Ectodermal cell (in vitro differentiated cells): ENCODE measurements around the gene JAK2.

Source experiments
- H3K27ac ChIP-seq: 2 replicates; pipeline ENCODE4 v1.7.0; 2013; ENCODE audit warnings: mild to moderate bottlenecking, low read depth, low read length; ENCODE audit not compliant: insufficient read depth, poor library complexity, severe bottlenecking
- H3K27me3 ChIP-seq: 2 replicates; pipeline ENCODE4 v1.7.0; 2013; ENCODE audit warnings: mild to moderate bottlenecking, low read length; ENCODE audit not compliant: insufficient read depth, control insufficient read depth, poor library complexity, severe bottlenecking
- H3K36me3 ChIP-seq: one replicate; pipeline ENCODE4 v1.7.0; 2013; ENCODE audit warnings: low read length; ENCODE audit not compliant: control insufficient read depth, insufficient read depth
- H3K4me1 ChIP-seq: one replicate; pipeline ENCODE4 v1.7.0; 2013; ENCODE audit warnings: low read length; ENCODE audit not compliant: control insufficient read depth, insufficient read depth
- H3K4me3 ChIP-seq: 2 replicates; pipeline ENCODE4 v1.7.0; 2013; ENCODE audit warnings: low read depth, low read length, control low read depth; ENCODE audit not compliant: insufficient read depth
- H3K9me3 ChIP-seq: 2 replicates; pipeline ENCODE4 v1.7.0; 2013; ENCODE audit warnings: mild to moderate bottlenecking, low read length, moderate library complexity; ENCODE audit not compliant: control insufficient read depth
- WGBS, 2 experiments: methylation state at CpG; one replicate each; pipeline ENCODE4 v1.1.7; 2013; ENCODE audit warnings: missing lambda C conversion rate in 2 of 2; 5-methylcytosine and 5-hydroxymethylcytosine counted together

Gene JAK2

DNA sequence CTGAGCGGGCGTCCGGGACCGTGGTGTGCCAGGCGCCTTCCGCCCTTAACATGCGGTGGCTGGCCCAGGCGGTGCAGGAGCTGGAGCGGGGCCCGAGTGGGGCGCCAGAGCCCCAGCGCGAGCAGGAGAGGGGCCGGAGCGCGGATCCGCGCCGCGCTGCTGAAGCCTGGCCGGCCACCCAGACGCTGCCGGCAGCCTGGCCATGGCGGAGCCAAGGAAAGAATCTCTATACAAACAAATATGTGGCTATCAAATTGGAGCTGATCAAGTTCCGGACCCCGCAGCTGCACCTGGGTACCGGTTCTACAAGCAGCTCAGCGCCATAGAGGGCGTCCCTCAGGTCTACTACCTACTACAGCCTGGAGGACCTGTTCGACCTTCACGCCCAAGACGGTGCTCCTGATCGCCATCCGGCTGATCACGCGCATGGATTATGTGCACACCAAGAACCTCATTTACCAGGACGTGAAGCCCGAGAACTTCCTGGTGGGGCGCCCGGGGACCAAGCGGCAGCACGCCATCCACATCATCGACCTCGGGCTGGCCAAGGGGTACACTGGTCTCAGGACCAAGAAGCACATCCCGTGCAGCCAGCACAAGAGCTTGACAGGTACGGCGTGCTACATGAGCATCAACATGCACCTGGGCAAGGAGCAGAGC lies 55.8 kb downstream of the JAK2 start:
- no peak overlapping the region for H3K4me3 ChIP-seq

DNA sequence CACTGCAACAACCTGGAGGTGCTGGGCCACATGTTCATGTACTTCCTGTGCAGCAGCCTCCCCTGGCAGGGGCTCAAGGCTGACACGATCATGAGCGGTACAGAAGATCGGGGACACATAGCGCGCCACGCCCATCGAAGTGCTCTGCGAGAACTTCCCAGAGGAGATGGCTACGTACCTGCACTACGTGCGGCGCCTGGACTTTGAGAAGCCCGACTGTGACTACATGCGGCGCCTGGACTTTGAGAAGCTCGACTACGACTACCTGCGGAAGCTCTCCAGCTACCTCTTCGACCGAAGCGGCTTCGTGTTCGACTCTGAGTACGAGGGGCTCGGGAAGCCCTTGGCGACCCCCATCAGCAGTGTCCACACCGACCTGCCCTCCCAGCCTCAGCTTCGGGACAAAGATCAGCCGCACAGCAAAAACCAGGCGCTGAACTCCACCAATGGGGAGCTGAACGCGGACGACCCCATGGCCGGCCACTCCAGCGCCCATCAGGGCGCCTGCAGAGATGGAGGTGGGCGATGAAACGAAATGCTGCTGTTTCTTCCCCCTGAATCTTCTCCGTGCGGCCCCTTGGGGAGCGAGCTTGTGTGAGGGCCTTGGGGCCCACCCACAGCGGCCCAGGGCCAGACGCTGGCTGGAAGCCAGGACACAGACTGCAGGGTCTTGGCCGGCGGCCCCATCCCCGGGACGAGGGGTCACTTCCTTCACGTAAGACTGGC lies 56.5 kb downstream of the JAK2 start:
- H3K4me1 ChIP-seq = no peaks in the 10 kb centered on the region
- H3K27me3 ChIP-seq = no peaks in the 10 kb centered on the region
- H3K9me3 ChIP-seq = no peaks in the 10 kb centered on the region
- H3K4me3 ChIP-seq = no peak overlapping the region
- 94 to 95% methylated on average over 48 of the region's 48 CpGs for WGBS, 2 experiments
- no peak overlapping the region for H3K27ac ChIP-seq
- H3K36me3 ChIP-seq = peaks cover 4% of the 10 kb centered on the region

More for the DNA sequence above, 55.8 kb downstream of the JAK2 start:
- Histone ChIP-seq H3K27ac (no peak overlapping the region), H3K27me3 (no peaks in the 10 kb centered on the region), H3K9me3 (no peaks in the 10 kb centered on the region), H3K4me1 (no peaks in the 10 kb centered on the region), H3K36me3 (peaks cover 4% of the 10 kb centered on the region)
- WGBS, 2 experiments = 92 to 94% methylated on average over 47 of the region's 47 CpGs

DNA sequence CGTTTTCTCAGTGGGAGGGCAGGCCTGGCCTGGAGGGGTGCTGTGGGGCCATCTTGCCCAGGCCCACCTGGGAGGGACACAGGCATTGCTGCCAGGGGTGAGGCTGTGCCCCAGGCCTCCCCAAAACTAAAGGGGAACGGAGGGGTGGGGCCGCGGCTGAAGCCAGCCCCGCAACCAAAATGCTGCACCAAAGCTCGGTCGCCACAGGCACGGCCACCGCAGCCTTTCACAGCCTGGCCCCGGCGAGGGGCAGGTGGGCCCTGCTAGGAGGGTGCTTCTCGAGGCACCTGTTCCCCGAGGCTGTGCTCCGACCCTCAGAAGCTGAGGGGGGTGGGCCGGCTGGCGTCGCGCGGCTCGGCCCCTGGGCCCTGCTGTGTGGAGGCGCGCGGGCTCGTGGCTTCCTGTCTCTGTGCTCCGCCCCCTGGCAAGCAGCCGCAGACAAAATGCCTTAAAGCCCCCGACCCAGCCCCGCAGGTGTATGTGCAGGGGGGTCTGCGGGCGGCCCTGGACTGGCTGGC lies 57.6 kb downstream of the JAK2 start:
- no peaks in the 10 kb centered on the region for H3K4me1 ChIP-seq
- no peak overlapping the region for H3K4me3 ChIP-seq
- 90 to 92% methylated on average over 30 of the region's 30 CpGs for WGBS, 2 experiments
- no peaks in the 10 kb centered on the region for H3K9me3 ChIP-seq
- H3K27ac ChIP-seq = no peak overlapping the region
- peaks cover 4% of the 10 kb centered on the region for H3K36me3 ChIP-seq
- H3K27me3 ChIP-seq = no peaks in the 10 kb centered on the region

DNA sequence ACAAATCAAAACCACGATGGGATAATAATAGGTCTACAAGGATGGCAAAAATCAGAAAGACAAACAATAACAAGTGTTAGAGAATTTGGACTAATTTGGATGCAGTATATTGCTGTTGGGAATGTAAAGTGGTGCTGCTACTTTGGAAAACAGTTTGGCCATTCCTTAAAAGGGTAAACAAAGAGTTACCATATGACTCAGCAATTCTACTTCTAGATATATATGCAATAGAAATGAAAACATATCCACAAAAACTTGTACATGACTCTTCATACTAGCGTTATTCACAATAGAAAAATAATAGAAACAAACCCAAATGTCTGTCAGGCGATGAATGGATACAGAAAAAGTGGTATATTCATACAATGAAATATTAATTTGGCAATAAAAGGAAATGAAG lies 58.3 kb downstream of the JAK2 start:
- H3K4me3 ChIP-seq = no peak overlapping the region
- H3K27me3 ChIP-seq = no peaks in the 10 kb centered on the region
- no peaks in the 10 kb centered on the region for H3K9me3 ChIP-seq
- H3K27ac ChIP-seq = no peak overlapping the region
- H3K4me1 ChIP-seq = no peaks in the 10 kb centered on the region
- WGBS, 2 experiments = 93 to 100% methylated on average over 2 to 3 of the region's 3 CpGs
- H3K36me3 ChIP-seq = peaks cover 4% of the 10 kb centered on the region

DNA sequence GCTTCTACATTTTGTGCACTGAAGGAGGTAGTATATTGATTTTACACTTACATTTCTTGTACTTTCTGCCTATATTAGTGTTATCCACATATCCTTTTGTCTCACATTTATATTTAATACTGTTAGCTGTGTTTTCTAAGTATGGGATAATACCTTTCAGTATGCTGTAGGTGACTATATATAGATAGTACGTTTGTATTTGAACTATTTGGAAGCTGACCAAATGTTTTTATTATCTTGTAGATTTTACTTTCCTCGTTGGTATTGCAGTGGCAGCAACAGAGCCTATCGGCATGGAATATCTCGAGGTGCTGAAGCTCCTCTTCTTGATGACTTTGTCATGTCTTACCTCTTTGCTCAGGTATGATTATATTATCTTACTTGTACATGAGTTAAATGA lies 59.1 kb downstream of the JAK2 start:
- Histone ChIP-seq H3K27me3 (no peaks in the 10 kb centered on the region), H3K4me3 (no peak overlapping the region), H3K36me3 (peaks cover 4% of the 10 kb centered on the region), H3K4me1 (no peaks in the 10 kb centered on the region), H3K9me3 (no peaks in the 10 kb centered on the region), H3K27ac (no peak overlapping the region)
- WGBS, 2 experiments = 84 to 95% methylated on average over 4 of the region's 4 CpGs

DNA sequence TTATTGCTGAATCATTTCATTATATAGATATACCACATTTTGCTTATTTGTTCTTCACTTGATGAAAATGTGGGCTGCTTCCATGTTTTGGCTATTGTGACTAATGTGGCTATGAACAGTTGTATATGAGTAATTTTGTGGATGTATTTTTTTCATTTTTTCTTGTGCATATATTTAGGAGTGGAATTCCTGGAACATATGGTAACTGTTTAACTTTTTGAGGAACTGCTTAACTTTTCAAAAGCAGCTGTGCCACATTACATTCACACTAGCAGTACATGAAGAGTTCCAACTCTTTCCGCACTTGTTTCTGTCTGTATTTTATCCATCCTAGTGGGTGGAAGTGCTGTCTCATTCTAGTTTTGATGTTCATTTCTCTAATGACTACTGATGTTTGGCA lies 67.8 kb downstream of the JAK2 start:
- Histone ChIP-seq H3K27me3 (no peaks in the 10 kb centered on the region), H3K36me3 (no peaks in the 10 kb centered on the region), H3K4me3 (no peak overlapping the region), H3K27ac (no peak overlapping the region), H3K9me3 (no peaks in the 10 kb centered on the region), H3K4me1 (no peaks in the 10 kb centered on the region)
- 71 to 100% methylated on average over 1 of the region's 1 CpG for WGBS, 2 experiments

DNA sequence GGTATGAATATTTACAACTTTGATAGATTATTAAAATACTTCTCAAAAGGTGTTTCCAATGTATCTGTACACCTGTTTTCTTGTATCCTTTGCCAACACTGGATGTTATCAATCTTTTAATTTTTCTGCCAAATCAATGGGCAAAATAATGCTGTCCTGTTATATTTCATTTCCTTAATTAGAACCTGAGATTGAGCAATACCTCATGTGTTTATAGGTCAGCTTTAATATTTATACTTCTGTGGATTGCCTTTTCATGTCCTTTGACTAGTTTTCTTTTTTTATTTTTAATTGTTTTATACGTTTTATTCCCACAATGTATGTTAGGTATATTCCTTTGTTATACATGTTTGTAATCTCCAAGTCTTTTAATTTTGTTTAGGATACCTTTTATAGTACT lies 77.6 kb downstream of the JAK2 start:
- Histone ChIP-seq H3K36me3 (no peaks in the 10 kb centered on the region), H3K4me3 (no peak overlapping the region), H3K27me3 (no peaks in the 10 kb centered on the region), H3K4me1 (no peaks in the 10 kb centered on the region), H3K27ac (no peak overlapping the region), H3K9me3 (no peaks in the 10 kb centered on the region)
- WGBS, 2 experiments = no CpG with 5 or more reads among the region's 1 CpG

DNA sequence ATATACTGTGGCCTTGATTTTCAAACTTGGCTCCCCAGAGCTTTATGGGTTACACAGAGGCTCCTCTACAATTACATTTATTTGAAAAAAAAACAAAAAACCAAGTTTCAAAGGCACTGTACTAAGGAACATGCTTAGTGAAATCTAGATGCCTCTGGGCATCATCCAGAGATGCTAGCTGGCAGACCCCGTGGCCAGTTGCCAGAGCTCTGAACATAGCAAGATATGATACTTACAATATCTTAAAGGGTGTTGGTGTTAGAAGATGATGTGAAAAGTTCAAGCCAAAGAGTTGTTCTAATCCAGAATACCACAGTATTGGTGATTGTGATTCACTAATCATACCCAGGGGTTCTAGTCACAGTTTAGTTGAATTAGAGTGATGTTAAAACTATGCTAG lies 87.8 kb downstream of the JAK2 start:
- H3K27me3 ChIP-seq = no peaks in the 10 kb centered on the region
- H3K4me3 ChIP-seq = no peak overlapping the region
- no peaks in the 10 kb centered on the region for H3K36me3 ChIP-seq
- no peaks in the 10 kb centered on the region for H3K4me1 ChIP-seq
- 89 to 91% methylated on average over 1 of the region's 1 CpG for WGBS, 2 experiments
- H3K27ac ChIP-seq = no peak overlapping the region
- H3K9me3 ChIP-seq = no peaks in the 10 kb centered on the region

DNA sequence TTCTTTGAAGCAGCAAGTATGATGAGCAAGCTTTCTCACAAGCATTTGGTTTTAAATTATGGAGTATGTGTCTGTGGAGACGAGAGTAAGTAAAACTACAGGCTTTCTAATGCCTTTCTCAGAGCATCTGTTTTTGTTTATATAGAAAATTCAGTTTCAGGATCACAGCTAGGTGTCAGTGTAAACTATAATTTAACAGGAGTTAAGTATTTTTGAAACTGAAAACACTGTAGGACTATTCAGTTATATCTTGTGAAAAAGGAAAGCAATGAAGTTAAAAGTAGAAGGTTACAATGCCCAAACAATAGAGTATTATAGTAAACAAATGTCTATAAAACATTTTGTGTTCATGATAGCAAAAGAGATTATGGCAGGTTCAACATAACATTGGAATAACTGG lies 88.6 kb downstream of the JAK2 start:
- no peak overlapping the region for H3K27ac ChIP-seq
- no peaks in the 10 kb centered on the region for H3K9me3 ChIP-seq
- no peak overlapping the region for H3K4me3 ChIP-seq
- 90 to 100% methylated on average over 1 of the region's 1 CpG for WGBS, 2 experiments
- H3K27me3 ChIP-seq = no peaks in the 10 kb centered on the region
- H3K4me1 ChIP-seq = no peaks in the 10 kb centered on the region
- no peaks in the 10 kb centered on the region for H3K36me3 ChIP-seq

DNA sequence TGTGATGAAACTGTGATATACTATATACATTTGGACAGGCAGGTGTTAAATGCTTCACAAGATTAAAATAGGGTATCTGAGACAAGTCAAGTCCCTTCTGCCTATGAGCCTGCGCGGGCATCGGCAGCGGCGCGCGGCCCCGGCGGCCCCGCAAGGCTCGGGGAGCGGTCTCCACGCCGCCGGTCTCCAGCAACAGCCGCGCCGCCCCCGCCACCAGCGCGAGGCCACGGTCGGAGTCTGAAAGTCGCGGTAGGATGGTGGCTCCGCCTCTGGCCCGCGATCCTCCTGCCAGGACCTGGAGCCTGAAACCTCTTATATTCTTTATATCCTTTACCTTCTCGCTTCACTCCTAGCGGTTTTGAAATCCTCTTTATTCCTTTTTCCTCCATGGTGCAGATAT lies 100.9 kb downstream of the JAK2 start:
- H3K27ac ChIP-seq = no peak overlapping the region
- 96% methylated on average over 30 of the region's 30 CpGs for WGBS, 2 experiments
- no peaks in the 10 kb centered on the region for H3K9me3 ChIP-seq
- H3K27me3 ChIP-seq = no peaks in the 10 kb centered on the region
- H3K4me1 ChIP-seq = no peaks in the 10 kb centered on the region
- no peak overlapping the region for H3K4me3 ChIP-seq
- H3K36me3 ChIP-seq = no peaks in the 10 kb centered on the region
